Transverse colon (tissue), 4 donors: ENCODE results near the gene HPSE2. TPM values are rescaled to one million over a fixed set of nuclear protein-coding genes. Genes with fewer than 3 reads are reported as not detected.
"Not testable (repeated sequence)": the region's sequence is repeated elsewhere in the genome, so short reads cannot be mapped to it uniquely, and the experiment has no call there.

Source experiments
- DNase-seq: peaks from one replicate; pipeline ENCODE4 v3.0.0-alpha.2; 2019
- H3K27ac ChIP-seq, 4 donors: fragments of 200-600 bp; sonication (generic); 2 replicates each; pipeline ENCODE4 v1.5.1; 2016 to 2018; ENCODE audit warnings: inconsistent platforms in 4 of 4
- H3K27me3 ChIP-seq: fragments of 200-600 bp; sonication (generic); 2 replicates; pipeline ENCODE4 v1.5.1; 2017; ENCODE audit warnings: inconsistent platforms
- H3K36me3 ChIP-seq, 4 donors: fragments of 200-600 bp; sonication (generic); 2 replicates each; pipeline ENCODE4 v1.5.1; 2017 to 2019; ENCODE audit warnings: inconsistent platforms in 4 of 4
- H3K4me1 ChIP-seq, 4 donors: fragments of 200-600 bp; sonication (generic); 2 replicates each; pipeline ENCODE4 v1.5.1; 2017 to 2020; ENCODE audit warnings: inconsistent platforms in 4 of 4
- H3K4me3 ChIP-seq, 4 donors: fragments of 200-600 bp; sonication (generic); 1 replicate in 1 of 4; 2 replicates in 3 of 4; pipeline versions ENCODE4 v1.5.1 to v1.6.1; 2017 to 2019; ENCODE audit warnings: inconsistent platforms in 4 of 4
- H3K9me3 ChIP-seq, 2 donors: fragments of 200-600 bp; sonication (generic); 2 replicates each; pipeline ENCODE4 v1.5.1; 2017 to 2019; ENCODE audit warnings: inconsistent platforms in 2 of 2
- CTCF ChIP-seq, 5 experiments: fragments of 200-600 bp in 3 of 5; fragments of 450-650 bp in 2 of 5; sonication (generic) in 3 of 5; IDR thresholded peaks; 1 replicate in 2 of 5; 2 replicates in 3 of 5; pipeline ENCODE4 v1.5.1; 2016 to 2017; ENCODE audit warnings: antibody characterized with exemption in 5 of 5, inconsistent platforms in 3 of 5, mild to moderate bottlenecking in 2 of 5, moderate library complexity in 1 of 5
- EP300 ChIP-seq: sonication (generic); formaldehyde crosslinking; IDR thresholded peaks from one replicate; pipeline ENCODE4 v1.6.1; 2017; ENCODE audit warnings: antibody characterized with exemption, low read depth
- POLR2A ChIP-seq: fragments of 450-650 bp; IDR thresholded peaks from one replicate; pipeline ENCODE4 v1.6.1; 2016; ENCODE audit warnings: antibody characterized with exemption, mild to moderate bottlenecking, moderate library complexity
- POLR2AphosphoS5 ChIP-seq, 3 donors: sonication (generic); formaldehyde crosslinking; IDR thresholded peaks; one replicate each; pipeline ENCODE4 v1.6.1; 2016; ENCODE audit warnings: antibody characterized with exemption in 3 of 3
- WGBS, 2 donors: methylation state at CpG; one replicate each; pipeline ENCODE4 v1.1.5; 2018; ENCODE audit warnings: low coverage in 1 of 2; 5-methylcytosine and 5-hydroxymethylcytosine counted together
- in situ Hi-C, 4 donors: fragments of 200-750 bp; cut with MboI; loops; one replicate each; pipeline versions ENCODE4 v1.15.0 to v1.15.1; 2017; ENCODE audit warnings: low sequenced_read_pairs in 3 of 4, low pct_ligation_motif_present in 1 of 4, low pct_unique_long_range_greater_than_20kb in 1 of 4
- intact Hi-C: fragments of 100-400 bp; cut with DNase I; formaldehyde crosslinking; loops from one replicate; pipeline ENCODE4 v1.15.1; 2023; ENCODE audit warnings: low total_unique reads
- total RNA-seq, 4 donors: library from RNA; depleted of rRNA; stranded (reverse); fragments of >200 nt; gene quantifications; one replicate each; pipeline ENCODE4 v1.1.0, GENCODE V29; 2016

HPSE2 gene
- total RNA-seq, 4 donors from 2014 or later, result 2.2 to 3.0 TPM; not detected in 2

- no peak for DNase-seq
- no peaks in the 10 kb centered on the region for H3K9me3 ChIP-seq
- no peak overlapping the region for H3K4me3 ChIP-seq
- intact Hi-C loops (no loop called here), in situ Hi-C loops (no loop called here)
- TF ChIP-seq POLR2AphosphoS5 (IDR thresholded peaks at IDR 0.05) (no peak), CTCF (IDR thresholded peaks at IDR 0.05) (no peak), POLR2A (no peak), EP300 (no peak)
- no peaks in the 10 kb centered on the region for H3K36me3 ChIP-seq
- 20 to 28% methylated on average over 1 to 4 of the region's 4 CpGs for WGBS, 2 donors
- no peaks in the 10 kb centered on the region for H3K4me1 ChIP-seq
- no peaks in the 10 kb centered on the region for H3K27me3 ChIP-seq
- H3K27ac ChIP-seq, result no peak overlapping the region
Measured at GRCh38 chr10:99266383-99266782, 30.7 kb upstream of the HPSE2 start.

- 35% methylated on average over 2 of the region's 2 CpGs; no CpG with 5 or more reads in 1 of the 2 donors for WGBS, 2 donors
- in situ Hi-C loops (loop anchor here in 3 of 4 donors (5.0 to 25.0 kb wide), 4 partner anchors 487 to 784 kb away; no protein-coding TSS in a partner anchor), intact Hi-C loops (loop anchor here (5.0 kb wide), 1 partner anchor 782 kb away; no protein-coding TSS in a partner anchor)
- TF ChIP-seq POLR2AphosphoS5 (IDR thresholded peaks at IDR 0.05) (no peak), CTCF (IDR thresholded peaks at IDR 0.05) (no peak), EP300 (no peak), POLR2A (no peak)
- peaks cover 7 to 8% of the 10 kb centered on the region in 2 donors for H3K9me3 ChIP-seq
- no peaks in the 10 kb centered on the region for H3K36me3 ChIP-seq
- H3K27me3 ChIP-seq, result no peaks in the 10 kb centered on the region
- DNase-seq, result no peak
- H3K4me1 ChIP-seq, result no peaks in the 10 kb centered on the region
- H3K4me3 ChIP-seq, result no peak overlapping the region
- H3K27ac ChIP-seq, result no peak overlapping the region
Measured at GRCh38 chr10:99248824-99249223, 13.2 kb upstream of the HPSE2 start.

GRCh38 chr10:99247893-99248292 is 12.2 kb upstream of the HPSE2 start:
- intact Hi-C loops, result loop anchor here (5.0 kb wide), 1 partner anchor 781 kb away; no protein-coding TSS in a partner anchor
- H3K27ac ChIP-seq, H3K4me1 ChIP-seq, H3K36me3 ChIP-seq, H3K9me3 ChIP-seq, H3K4me3 ChIP-seq, H3K27me3 ChIP-seq, DNase-seq: not testable (repeated sequence)
- in situ Hi-C loops, result loop anchor here in 3 of 4 donors (5.0 to 25.0 kb wide), 4 partner anchors 486 to 783 kb away; no protein-coding TSS in a partner anchor

GRCh38 chr10:99236627-99237309 is 1.1 kb upstream of the HPSE2 start:
- Histone ChIP-seq H3K4me3 (no peak overlapping the region), H3K27me3 (peaks cover 72% of the 10 kb centered on the region), H3K36me3 (no peaks in the 10 kb centered on the region), H3K27ac (peak overlapping the region in 2 of 4 donors; percentile 17 to 46), H3K9me3 (no peaks in the 10 kb centered on the region), H3K4me1 (peaks cover 0 to 26% (median 18%) of the 10 kb centered on the region in 4 donors)
- DNase-seq, result no peak
- TF ChIP-seq POLR2AphosphoS5 (IDR thresholded peaks at IDR 0.05), result no peak
- TF ChIP-seq POLR2A, result no peak
- TF ChIP-seq EP300, result no peak
- TF ChIP-seq CTCF (IDR thresholded peaks at IDR 0.05), result no peak
- WGBS, 2 donors, result 33 to 40% methylated on average over 3 to 25 of the region's 25 CpGs
- in situ Hi-C loops, result loop anchor here in 1 of 4 donors (25.0 kb wide), 1 partner anchor 474 kb away; no protein-coding TSS in a partner anchor
- intact Hi-C loops, result no loop called here
